Measurements from ENCODE around the gene C1orf56. TPM values are rescaled to one million over a fixed set of nuclear protein-coding genes. Genes with fewer than 3 reads are reported as not detected.

C1orf56 gene, protein sequence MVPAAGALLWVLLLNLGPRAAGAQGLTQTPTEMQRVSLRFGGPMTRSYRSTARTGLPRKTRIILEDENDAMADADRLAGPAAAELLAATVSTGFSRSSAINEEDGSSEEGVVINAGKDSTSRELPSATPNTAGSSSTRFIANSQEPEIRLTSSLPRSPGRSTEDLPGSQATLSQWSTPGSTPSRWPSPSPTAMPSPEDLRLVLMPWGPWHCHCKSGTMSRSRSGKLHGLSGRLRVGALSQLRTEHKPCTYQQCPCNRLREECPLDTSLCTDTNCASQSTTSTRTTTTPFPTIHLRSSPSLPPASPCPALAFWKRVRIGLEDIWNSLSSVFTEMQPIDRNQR
- total RNA-seq: 2.0 and 2.2 TPM in 2 replicates

DNA sequence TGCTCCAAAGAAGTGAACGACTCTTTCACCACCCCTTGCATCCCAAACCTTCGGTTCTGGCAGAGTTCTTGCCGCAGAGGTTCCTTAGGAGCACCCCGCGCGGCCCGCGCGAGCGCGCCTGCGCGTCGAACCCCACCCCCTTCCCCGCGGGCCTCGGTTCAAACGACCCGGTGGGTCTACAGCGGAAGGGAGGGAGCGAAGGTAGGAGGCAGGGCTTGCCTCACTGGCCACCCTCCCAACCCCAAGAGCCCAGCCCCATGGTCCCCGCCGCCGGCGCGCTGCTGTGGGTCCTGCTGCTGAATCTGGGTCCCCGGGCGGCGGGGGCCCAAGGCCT is at the start of gene C1orf56:
Gene C1orf56 (plus strand): TSS at position 161 of the 334 bp plus-strand sequence. CDS start 97 bp downstream, at position 258.
- Mint-ChIP-seq H3K27ac (peak within 1 kb of the TSS; percentile 77), H3K36me3 (ENCODE audit: low read depth) (peaks cover 30% of the 10 kb centered on the region), H3K4me1 (ENCODE audit: low read depth) (peaks cover 18% of the 10 kb centered on the region), H3K4me3 (ENCODE audit: low read depth) (peak within 1 kb of the TSS; percentile 86), H3K27me3 (ENCODE audit: low read depth) (no peaks in the 10 kb centered on the region), H3K9me3 (no peaks in the 10 kb centered on the region)
- DNase-seq (ENCODE audit: low spot score): peak; percentile 42
- intact Hi-C loops (cut with micrococcal nuclease): loop anchor here (2.0 kb wide), 1 partner anchor 39 kb away; the partner anchor contains the start of gene PRUNE1

DNA sequence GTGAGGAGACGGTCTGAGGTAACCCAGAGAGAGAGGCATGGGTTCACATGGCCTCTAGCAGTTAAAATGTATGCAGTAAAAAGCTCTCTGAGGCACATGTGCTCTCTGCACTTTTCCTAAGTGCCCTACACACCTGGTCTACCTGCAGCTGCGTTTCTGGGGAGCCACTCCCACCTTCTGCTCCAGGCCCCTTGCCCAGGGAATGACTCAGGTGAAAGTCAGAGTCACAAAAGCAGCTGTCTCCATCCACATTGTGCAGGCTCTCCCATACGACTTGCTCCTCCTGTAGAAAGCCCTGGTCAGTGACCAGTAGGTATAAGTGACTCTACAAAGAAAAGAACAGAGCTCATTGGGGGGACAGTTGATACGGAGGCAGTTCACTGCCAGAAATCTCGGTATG is 49.6 kb upstream of the C1orf56 start:
- no peak for DNase-seq (ENCODE audit: low spot score)
- Mint-ChIP-seq H3K9me3 (no peaks in the 10 kb centered on the region), H3K27ac (no peak overlapping the region), H3K27me3 (ENCODE audit: low read depth) (no peaks in the 10 kb centered on the region), H3K4me3 (ENCODE audit: low read depth) (no peak overlapping the region), H3K36me3 (ENCODE audit: low read depth) (peaks cover 43% of the 10 kb centered on the region), H3K4me1 (ENCODE audit: low read depth) (peaks cover 23% of the 10 kb centered on the region)
- intact Hi-C loops (cut with micrococcal nuclease): no loop called here

DNA sequence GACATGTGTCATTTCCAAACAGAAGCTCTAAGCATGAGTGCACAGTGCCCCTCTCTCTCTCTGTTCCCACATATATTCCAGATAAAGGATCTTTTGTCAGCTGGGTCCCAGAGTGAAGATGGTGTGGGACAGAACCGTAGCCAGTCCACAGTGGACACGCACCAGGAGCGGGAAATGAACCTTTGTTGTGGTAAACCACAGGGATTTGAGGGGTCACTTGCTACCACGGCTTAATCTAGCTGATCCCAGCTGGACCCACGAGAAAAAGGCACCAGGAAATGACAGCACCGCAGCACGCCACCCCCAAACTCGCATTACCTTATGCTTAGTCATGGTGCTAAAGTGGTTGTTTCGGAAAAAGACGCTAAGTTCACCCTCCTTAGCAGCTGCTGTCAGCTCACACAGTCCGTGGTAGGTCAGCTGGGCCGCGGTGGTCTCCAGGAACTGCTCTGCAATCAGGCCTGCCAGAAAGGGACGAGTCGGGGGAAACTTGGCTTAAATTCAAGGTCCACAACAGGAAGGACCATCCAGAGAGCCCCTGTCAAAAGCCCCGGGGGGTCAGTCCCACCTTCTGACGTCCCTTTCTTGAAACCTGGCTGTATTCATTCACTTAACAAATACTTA is 48.4 kb upstream of the C1orf56 start:
- Mint-ChIP-seq H3K4me1 (ENCODE audit: low read depth) (peaks cover 33% of the 10 kb centered on the region), H3K4me3 (ENCODE audit: low read depth) (no peak overlapping the region), H3K27ac (no peak overlapping the region), H3K36me3 (ENCODE audit: low read depth) (peaks cover 43% of the 10 kb centered on the region), H3K9me3 (no peaks in the 10 kb centered on the region), H3K27me3 (ENCODE audit: low read depth) (no peaks in the 10 kb centered on the region)
- intact Hi-C loops (cut with micrococcal nuclease): no loop called here
- no peak for DNase-seq (ENCODE audit: low spot score)

DNA sequence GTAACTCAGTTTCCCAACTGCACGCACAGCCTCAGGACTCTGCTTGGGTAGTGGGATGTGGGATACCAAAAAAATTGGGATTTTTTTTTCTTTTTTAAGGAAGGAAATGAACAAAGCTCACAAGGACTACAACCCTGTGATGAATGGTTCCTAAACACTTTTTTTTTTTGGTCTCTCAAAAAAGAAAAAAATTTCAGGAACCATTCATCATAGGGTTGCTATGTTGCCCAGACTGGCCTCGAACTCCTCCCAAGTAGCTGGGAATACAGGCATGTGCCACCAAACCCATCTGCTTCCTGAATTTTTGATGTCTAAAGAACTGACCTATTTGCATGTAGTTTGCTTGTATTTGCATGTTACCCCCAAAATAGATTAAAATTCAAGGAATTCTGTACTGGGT is 47.6 kb upstream of the C1orf56 start:
- DNase-seq (ENCODE audit: low spot score): no peak
- Mint-ChIP-seq H3K36me3 (ENCODE audit: low read depth) (peaks cover 43% of the 10 kb centered on the region), H3K27me3 (ENCODE audit: low read depth) (no peaks in the 10 kb centered on the region), H3K4me3 (ENCODE audit: low read depth) (no peak overlapping the region), H3K4me1 (ENCODE audit: low read depth) (peaks cover 36% of the 10 kb centered on the region), H3K9me3 (no peaks in the 10 kb centered on the region), H3K27ac (no peak overlapping the region)
- intact Hi-C loops (cut with micrococcal nuclease): loop anchor here (10.0 kb wide), 1 partner anchor 255 kb away; the partner anchor contains the start of gene PSMD4

DNA sequence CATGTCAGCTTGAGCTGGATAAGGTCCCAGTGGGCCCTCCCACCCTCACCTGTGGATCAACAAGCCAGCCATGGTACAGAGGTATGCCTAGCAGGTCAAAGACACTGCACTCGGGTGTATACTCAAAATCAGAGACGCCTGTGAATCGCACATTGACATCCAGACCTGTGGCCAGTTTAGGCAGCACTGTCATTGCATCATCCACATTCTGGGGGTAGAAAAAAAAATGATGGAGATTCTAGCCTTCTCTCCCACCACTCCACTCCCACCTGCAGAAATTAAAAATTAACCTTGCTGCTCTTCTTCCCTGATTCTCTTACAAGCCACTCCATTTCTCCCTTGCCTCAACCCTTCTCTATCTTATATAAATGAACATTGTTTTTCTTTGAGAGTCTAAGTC is 47.1 kb upstream of the C1orf56 start:
- DNase-seq (ENCODE audit: low spot score): no peak
- H3K27me3 Mint-ChIP-seq (ENCODE audit: low read depth): no peaks in the 10 kb centered on the region
- H3K4me1 Mint-ChIP-seq (ENCODE audit: low read depth): peaks cover 36% of the 10 kb centered on the region
- no peaks in the 10 kb centered on the region for H3K9me3 Mint-ChIP-seq
- H3K4me3 Mint-ChIP-seq (ENCODE audit: low read depth): no peak overlapping the region
- intact Hi-C loops (cut with micrococcal nuclease): loop anchor here (10.0 kb wide), 1 partner anchor 254 kb away; the partner anchor contains the start of gene PSMD4
- H3K36me3 Mint-ChIP-seq (ENCODE audit: low read depth): peaks cover 43% of the 10 kb centered on the region
- H3K27ac Mint-ChIP-seq: no peak overlapping the region

DNA sequence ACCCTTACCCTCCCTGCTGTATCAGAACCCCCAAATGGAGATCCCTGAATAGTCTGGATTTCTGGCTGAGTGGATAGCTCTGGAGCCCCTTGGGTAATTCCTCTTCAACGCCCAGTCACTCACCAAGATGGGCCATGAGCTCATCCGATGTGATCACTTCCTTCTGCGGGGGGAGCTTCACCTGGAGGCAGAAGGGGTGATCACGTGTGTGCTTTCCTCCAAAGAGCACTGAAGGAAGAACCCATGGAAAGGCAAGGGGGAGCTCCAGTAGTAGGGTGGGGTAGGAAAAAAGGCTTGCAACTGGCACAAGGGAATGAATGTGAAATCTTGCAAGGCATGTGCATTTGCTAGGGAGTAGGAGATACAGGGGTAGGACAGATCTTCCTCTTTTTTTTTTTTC is 45.9 kb upstream of the C1orf56 start:
- Mint-ChIP-seq H3K9me3 (no peaks in the 10 kb centered on the region), H3K27me3 (ENCODE audit: low read depth) (no peaks in the 10 kb centered on the region), H3K4me3 (ENCODE audit: low read depth) (no peak overlapping the region), H3K4me1 (ENCODE audit: low read depth) (peaks cover 40% of the 10 kb centered on the region), H3K27ac (no peak overlapping the region), H3K36me3 (ENCODE audit: low read depth) (peaks cover 43% of the 10 kb centered on the region)
- DNase-seq (ENCODE audit: low spot score): no peak
- intact Hi-C loops (cut with micrococcal nuclease): loop anchor here (10.0 kb wide), 1 partner anchor 253 kb away; the partner anchor contains the start of gene PSMD4

DNA sequence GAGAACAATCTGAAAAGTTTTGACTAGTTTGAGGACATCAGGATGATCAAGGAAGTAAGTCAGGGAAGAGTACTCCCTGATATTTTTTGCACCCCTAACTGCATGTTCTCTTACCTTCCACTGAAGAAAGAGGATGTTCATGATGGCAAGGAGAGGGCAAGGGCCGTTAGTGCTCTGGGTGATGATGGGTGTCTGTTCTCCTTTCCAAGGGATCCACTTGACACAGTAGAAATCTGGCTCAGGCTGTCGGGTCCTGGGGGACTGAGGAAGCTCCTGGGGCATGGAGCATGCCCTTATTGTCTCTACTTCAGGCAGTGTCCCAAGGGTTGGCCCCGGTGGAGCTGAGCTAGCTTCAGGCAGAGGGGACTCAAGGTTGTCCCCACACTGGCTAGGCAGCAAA is 45.5 kb upstream of the C1orf56 start:
- Mint-ChIP-seq H3K4me3 (ENCODE audit: low read depth) (no peak overlapping the region), H3K4me1 (ENCODE audit: low read depth) (peaks cover 44% of the 10 kb centered on the region), H3K27me3 (ENCODE audit: low read depth) (no peaks in the 10 kb centered on the region), H3K27ac (no peak overlapping the region), H3K36me3 (ENCODE audit: low read depth) (peaks cover 41% of the 10 kb centered on the region), H3K9me3 (no peaks in the 10 kb centered on the region)
- no peak for DNase-seq (ENCODE audit: low spot score)
- intact Hi-C loops (cut with micrococcal nuclease): loop anchor here (10.0 kb wide), 1 partner anchor 253 kb away; the partner anchor contains the start of gene PSMD4

DNA sequence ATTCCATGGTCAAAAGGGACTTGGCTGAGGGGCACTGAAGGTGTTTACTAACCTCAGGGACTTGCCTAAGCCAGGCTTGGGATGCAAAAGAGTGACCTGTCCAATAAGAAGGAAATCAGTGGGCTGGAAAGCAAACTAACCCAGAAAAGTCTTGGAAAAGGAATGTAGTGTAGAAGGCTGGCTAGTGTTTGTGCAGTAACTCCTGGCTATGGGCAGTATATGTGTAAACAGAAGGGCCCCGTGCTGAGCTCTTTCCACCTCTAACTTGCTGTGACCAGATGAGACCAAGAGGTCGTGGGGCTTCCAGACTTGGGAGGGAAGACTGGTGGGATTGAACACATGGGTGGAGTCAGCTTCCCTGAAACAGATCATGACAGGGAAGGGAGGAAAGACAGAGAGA is 44.9 kb upstream of the C1orf56 start:
- Mint-ChIP-seq H3K27ac (no peak overlapping the region), H3K27me3 (ENCODE audit: low read depth) (no peaks in the 10 kb centered on the region), H3K4me1 (ENCODE audit: low read depth) (peaks cover 50% of the 10 kb centered on the region), H3K4me3 (ENCODE audit: low read depth) (peak overlapping the region; percentile 23), H3K36me3 (ENCODE audit: low read depth) (peaks cover 37% of the 10 kb centered on the region), H3K9me3 (no peaks in the 10 kb centered on the region)
- intact Hi-C loops (cut with micrococcal nuclease): loop anchor here (10.0 kb wide), 1 partner anchor 252 kb away; the partner anchor contains the start of gene PSMD4
- no peak for DNase-seq (ENCODE audit: low spot score)

DNA sequence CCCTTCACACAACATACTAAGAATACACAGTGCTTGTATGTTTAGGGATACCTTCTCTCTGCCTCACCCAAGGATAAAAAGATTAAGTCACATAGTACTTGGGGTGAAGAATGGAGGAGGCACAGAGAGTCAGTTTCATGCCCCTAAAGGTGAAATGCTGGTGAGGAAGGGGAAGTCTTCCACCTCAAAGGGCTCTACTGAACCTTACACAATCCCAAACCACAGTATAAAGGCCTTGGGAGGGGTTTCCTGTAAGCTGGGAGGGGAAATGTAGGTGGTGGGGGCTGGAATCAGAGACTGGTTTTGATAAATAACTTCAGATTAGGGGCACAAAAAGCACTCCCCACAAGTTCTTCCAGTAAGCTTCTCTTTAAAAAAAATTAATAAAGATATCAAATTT is 44.4 kb upstream of the C1orf56 start:
- no peak overlapping the region for H3K4me3 Mint-ChIP-seq (ENCODE audit: low read depth)
- peaks cover 55% of the 10 kb centered on the region for H3K4me1 Mint-ChIP-seq (ENCODE audit: low read depth)
- no peaks in the 10 kb centered on the region for H3K9me3 Mint-ChIP-seq
- peaks cover 34% of the 10 kb centered on the region for H3K36me3 Mint-ChIP-seq (ENCODE audit: low read depth)
- no peaks in the 10 kb centered on the region for H3K27me3 Mint-ChIP-seq (ENCODE audit: low read depth)
- no peak for DNase-seq (ENCODE audit: low spot score)
- intact Hi-C loops (cut with micrococcal nuclease): loop anchor here (10.0 kb wide), 1 partner anchor 252 kb away; the partner anchor contains the start of gene PSMD4
- no peak overlapping the region for H3K27ac Mint-ChIP-seq

DNA sequence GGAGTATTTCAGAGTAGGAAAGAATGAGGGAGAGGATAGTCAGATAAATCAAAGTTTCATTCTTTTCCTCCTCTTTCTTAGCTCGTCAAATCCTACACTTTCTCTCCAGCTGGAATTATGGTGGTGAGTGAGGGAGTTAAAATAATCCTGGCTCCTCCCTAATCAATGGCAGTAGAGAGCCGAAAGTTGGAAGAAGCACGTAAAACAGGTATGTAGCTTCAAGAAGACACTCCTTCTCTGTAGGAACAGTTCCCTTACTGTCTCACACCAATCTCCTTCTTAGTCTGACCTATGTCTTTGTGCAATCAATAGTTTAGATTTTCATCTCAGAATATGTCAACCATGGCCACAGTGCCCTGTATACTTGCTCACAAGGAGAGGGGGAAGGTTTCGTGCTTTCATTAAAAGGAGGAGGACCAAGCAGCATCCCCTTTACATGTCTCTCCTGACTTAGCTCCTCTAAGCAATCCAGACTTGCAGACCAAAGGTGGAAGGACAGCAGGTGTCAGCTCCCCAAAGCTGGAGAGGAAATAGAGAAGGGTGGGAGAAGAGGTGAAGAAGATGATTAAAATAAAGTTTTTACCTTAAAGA is 41.7 kb upstream of the C1orf56 start:
- Mint-ChIP-seq H3K27ac (peak overlapping the region; percentile 96), H3K27me3 (ENCODE audit: low read depth) (no peaks in the 10 kb centered on the region), H3K9me3 (no peaks in the 10 kb centered on the region), H3K36me3 (ENCODE audit: low read depth) (peaks cover 21% of the 10 kb centered on the region), H3K4me3 (ENCODE audit: low read depth) (peak overlapping the region; percentile 98), H3K4me1 (ENCODE audit: low read depth) (peaks cover 61% of the 10 kb centered on the region)
- intact Hi-C loops (cut with micrococcal nuclease): loop anchor here (1.0 to 10.0 kb wide), 3 partner anchors 29 to 444 kb away; partner anchors contain the start of gene PSMD4
- no peak for DNase-seq (ENCODE audit: low spot score)

DNA sequence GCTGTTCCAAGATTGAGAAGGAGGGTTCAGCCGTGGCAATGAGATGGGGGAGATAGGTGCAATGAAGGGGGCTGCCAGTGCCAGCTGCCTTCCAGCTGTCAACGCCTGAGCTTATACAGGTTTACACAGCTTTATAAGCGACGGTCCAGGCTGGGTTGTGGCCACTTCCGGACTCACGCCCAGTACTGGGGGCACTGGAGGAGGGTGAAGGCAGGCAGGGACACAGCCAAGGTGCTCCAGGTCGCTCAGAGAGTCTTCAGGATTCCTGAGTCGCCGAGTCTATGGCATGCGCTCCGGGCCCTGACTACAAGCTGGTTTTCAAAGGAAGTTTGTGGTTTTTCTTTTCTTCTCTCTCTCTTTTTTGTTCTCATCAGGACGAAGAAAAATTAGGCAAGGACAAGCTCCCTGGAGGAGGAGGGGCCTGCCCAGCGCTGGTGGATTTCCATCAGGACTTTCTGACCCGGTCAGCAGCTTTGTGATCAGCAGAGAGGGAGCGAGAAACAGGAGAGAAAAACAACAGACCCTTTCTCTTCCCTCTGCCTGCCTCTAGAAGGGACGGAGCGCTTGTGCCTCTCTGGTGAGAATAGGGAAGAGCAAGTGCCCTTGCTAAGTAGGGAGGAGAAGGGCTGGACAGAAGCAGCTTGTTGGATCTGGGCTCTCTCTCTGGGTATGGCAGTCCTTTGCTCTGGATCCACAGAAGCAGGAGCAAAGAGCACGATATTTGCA is 41.1 kb upstream of the C1orf56 start, which contains the start of gene MINDY1:
Gene MINDY1 (minus strand): TSS at position 576 of the 726 bp plus-strand sequence. CDS start 4,285 bp downstream, outside the sequence.
- peaks cover 15% of the 10 kb centered on the region for H3K36me3 Mint-ChIP-seq (ENCODE audit: low read depth)
- H3K9me3 Mint-ChIP-seq: no peaks in the 10 kb centered on the region
- H3K4me1 Mint-ChIP-seq (ENCODE audit: low read depth): peaks cover 65% of the 10 kb centered on the region
- intact Hi-C loops (cut with micrococcal nuclease): loop anchor here (1.0 to 10.0 kb wide), 3 partner anchors 29 to 444 kb away; partner anchors contain the start of gene PSMD4
- peak within 1 kb of the TSS; percentile 96 for H3K27ac Mint-ChIP-seq
- no peak for DNase-seq (ENCODE audit: low spot score)
- H3K27me3 Mint-ChIP-seq (ENCODE audit: low read depth): no peaks in the 10 kb centered on the region
- H3K4me3 Mint-ChIP-seq (ENCODE audit: low read depth): peak within 1 kb of the TSS; percentile 98

DNA sequence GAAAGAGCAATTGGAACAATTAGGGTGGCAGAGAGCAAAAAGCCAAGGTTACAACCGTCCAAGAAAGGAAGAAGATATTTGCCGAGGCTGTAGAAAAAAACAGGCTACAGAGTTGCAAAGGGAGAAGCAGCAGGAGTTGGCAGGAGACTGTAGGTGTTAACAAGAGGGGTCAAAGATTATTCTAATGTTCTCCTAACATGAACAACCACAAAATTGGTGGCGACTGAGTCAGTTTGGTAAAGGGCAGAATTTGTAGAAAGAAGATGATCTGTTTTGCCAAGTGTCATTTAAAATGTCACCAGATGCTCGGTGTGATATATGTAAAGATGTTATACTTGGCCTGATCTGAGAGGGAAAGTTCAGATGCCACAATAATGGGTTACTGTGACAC is 39.7 kb upstream of the C1orf56 start:
- Mint-ChIP-seq H3K27ac (peak overlapping the region; percentile 96), H3K9me3 (no peaks in the 10 kb centered on the region)
- intact Hi-C loops (cut with micrococcal nuclease): loop anchor here (2.0 to 10.0 kb wide), 5 partner anchors 39 to 446 kb away; partner anchors contain the start of genes ARNT, C1orf56, PSMD4 and TNFAIP8L2

More for the DNA sequence above, 39.7 kb upstream of the C1orf56 start:
- DNase-seq (ENCODE audit: low spot score): no peak
- Mint-ChIP-seq H3K4me1 (ENCODE audit: low read depth) (peaks cover 55% of the 10 kb centered on the region), H3K4me3 (ENCODE audit: low read depth) (peak overlapping the region; percentile 98), H3K36me3 (ENCODE audit: low read depth) (peaks cover 8% of the 10 kb centered on the region), H3K27me3 (ENCODE audit: low read depth) (no peaks in the 10 kb centered on the region)

All from activated T-helper 2 cell treated with anti-CD3 and anti-CD28 coated beads, Interferon-gamma antibody, Interleukin-2, Interleukin-4, amounts not matched to agents 10 μg/mL and 5 μg/mL and 100 μg/mL, durations not matched to agents 14 hours and 24 hours and 36 hours (primary cell).